Hepatocyte (in vitro differentiated cells): ENCODE results near the gene ZNF91. TPM values are rescaled to one million over a fixed set of nuclear protein-coding genes. Genes with fewer than 3 reads are reported as not detected.
A peak's percentile ranks its signal among the peaks of the same experiment; 100 is the strongest.

Experiments used
- DNase-seq: peaks from one replicate; pipeline ENCODE4 v3.0.0-alpha.2; 2016; ENCODE audit warnings: low spot score
- H2AFZ ChIP-seq: fragments of 200-600 bp; sonication (generic); 2 replicates; pipeline ENCODE4 v1.6.0; 2016; ENCODE audit warnings: antibody characterized with exemption, mild to moderate bottlenecking
- H3K27ac ChIP-seq: fragments of 200-600 bp; sonication (generic); 2 replicates; pipeline ENCODE4 v1.5.1; 2016; ENCODE audit warnings: mild to moderate bottlenecking
- H3K27me3 ChIP-seq: fragments of 200-600 bp; sonication (generic); 2 replicates; pipeline ENCODE4 v1.6.1; 2016
- H3K36me3 ChIP-seq: fragments of 200-600 bp; sonication (generic); replicated peaks from 2 replicates; pipeline ENCODE4 v1.5.1; 2016; ENCODE audit warnings: low read depth; ENCODE audit not compliant: insufficient read depth
- H3K4me1 ChIP-seq: fragments of 200-600 bp; sonication (generic); 2 replicates; pipeline ENCODE4 v1.5.1; 2016; ENCODE audit warnings: mild to moderate bottlenecking, moderate library complexity; ENCODE audit not compliant: insufficient read depth
- H3K4me2 ChIP-seq: fragments of 200-600 bp; sonication (generic); 2 replicates; pipeline ENCODE4 v1.6.0; 2016
- H3K4me3 ChIP-seq: fragments of 200-600 bp; sonication (generic); 2 replicates; pipeline ENCODE4 v1.5.1; 2016; ENCODE audit warnings: mild to moderate bottlenecking
- H3K79me2 ChIP-seq: fragments of 200-600 bp; sonication (generic); 2 replicates; pipeline ENCODE4 v1.6.0; 2017; ENCODE audit warnings: mild to moderate bottlenecking
- H3K9me2 ChIP-seq: fragments of 200-600 bp; sonication (generic); replicated peaks from 2 replicates; pipeline ENCODE4 v1.6.0; 2017; ENCODE audit warnings: mild to moderate bottlenecking; ENCODE audit not compliant: insufficient read depth
- H3K9me3 ChIP-seq: fragments of 200-600 bp; sonication (generic); 2 replicates; pipeline ENCODE4 v1.5.1; 2016; ENCODE audit warnings: low read depth, mild to moderate bottlenecking
- H4K20me1 ChIP-seq: fragments of 200-600 bp; sonication (generic); 2 replicates; pipeline ENCODE4 v1.6.0; 2016; ENCODE audit warnings: mild to moderate bottlenecking; ENCODE audit not compliant: insufficient read depth, poor library complexity, severe bottlenecking
- EZH2 ChIP-seq: fragments of 200-600 bp; sonication (generic); IDR thresholded peaks from 2 replicates; pipeline ENCODE4 v1.6.1; 2016; ENCODE audit warnings: antibody characterized with exemption, mild to moderate bottlenecking, borderline replicate concordance
- EZH2phosphoT487 ChIP-seq: fragments of 200-600 bp; sonication (generic); IDR thresholded peaks from one replicate; pipeline ENCODE4 v1.6.1; 2018; ENCODE audit warnings: antibody characterized with exemption, mild to moderate bottlenecking, low read depth, moderate library complexity; ENCODE audit not compliant: unreplicated experiment, severe bottlenecking
- WGBS: methylation state at CpG from one replicate; pipeline ENCODE4 v1.1.6; 2016; ENCODE audit warnings: low lambda C conversion rate; ENCODE audit errors: missing lambda C conversion rate; 5-methylcytosine and 5-hydroxymethylcytosine counted together
- polyA plus RNA-seq: library from polyadenylated mRNA; unstranded; fragments of >200 nt; fragmentation: Nextera tagmentation; extraction: Ambion mirVana; gene quantifications from 2 replicates; pipeline ENCODE4 v1.2.1, GENCODE V29; 2016
- total RNA-seq: library from RNA; depleted of rRNA; stranded (reverse); fragments of >200 nt; gene quantifications from 2 replicates; pipeline ENCODE4 v1.2.3, GENCODE V29; 2014
- TF ChIP-seq, protein P1 (sequence below): fragments of 200-600 bp; sonication (generic); IDR thresholded peaks from 2 replicates; pipeline ENCODE4 v1.5.1; 2016; ENCODE audit warnings: antibody characterized with exemption, mild to moderate bottlenecking; ENCODE audit not compliant: poor library complexity

Gene ZNF91
- total and polyA plus RNA-seq, 2 experiments from 2014 or later: 25.2 to 68.3 TPM

DNA sequence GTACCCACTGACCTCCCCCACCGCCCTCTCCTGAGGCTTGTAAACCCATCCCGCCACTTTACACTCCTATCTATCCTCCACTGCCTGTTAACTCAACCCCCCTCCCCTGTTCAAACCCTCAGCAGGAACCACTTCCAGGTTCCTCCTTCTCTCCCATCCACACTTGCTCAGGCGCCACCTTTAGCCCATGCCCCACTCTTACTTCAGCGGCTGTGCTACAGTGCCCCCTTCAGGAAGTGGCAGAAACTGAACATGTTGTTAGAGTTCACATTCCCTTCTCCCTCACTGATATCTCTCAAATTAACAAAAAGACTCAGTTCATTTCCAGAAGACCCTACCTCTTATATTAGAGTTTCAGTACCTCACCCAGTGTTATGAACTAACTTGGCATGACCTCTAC, 49.4 kb downstream of the ZNF91 start:
- Histone ChIP-seq H3K4me3 (no peak overlapping the region), H3K4me1 (no peaks in the 10 kb centered on the region), H3K36me3 (peaks cover 8% of the 10 kb centered on the region), H3K27me3 (no peaks in the 10 kb centered on the region), H3K27ac (no peak overlapping the region), H3K79me2 (peaks cover 98% of the 10 kb centered on the region), H2AFZ (no peak overlapping the region), H3K4me2 (no peak overlapping the region), H3K9me3 (peaks cover 58% of the 10 kb centered on the region), H4K20me1 (no peaks in the 10 kb centered on the region), H3K9me2 (no peaks in the 10 kb centered on the region)
- TF ChIP-seq EZH2phosphoT487 (no peak), EZH2 (no peak)
- TF ChIP-seq, protein P1, sequence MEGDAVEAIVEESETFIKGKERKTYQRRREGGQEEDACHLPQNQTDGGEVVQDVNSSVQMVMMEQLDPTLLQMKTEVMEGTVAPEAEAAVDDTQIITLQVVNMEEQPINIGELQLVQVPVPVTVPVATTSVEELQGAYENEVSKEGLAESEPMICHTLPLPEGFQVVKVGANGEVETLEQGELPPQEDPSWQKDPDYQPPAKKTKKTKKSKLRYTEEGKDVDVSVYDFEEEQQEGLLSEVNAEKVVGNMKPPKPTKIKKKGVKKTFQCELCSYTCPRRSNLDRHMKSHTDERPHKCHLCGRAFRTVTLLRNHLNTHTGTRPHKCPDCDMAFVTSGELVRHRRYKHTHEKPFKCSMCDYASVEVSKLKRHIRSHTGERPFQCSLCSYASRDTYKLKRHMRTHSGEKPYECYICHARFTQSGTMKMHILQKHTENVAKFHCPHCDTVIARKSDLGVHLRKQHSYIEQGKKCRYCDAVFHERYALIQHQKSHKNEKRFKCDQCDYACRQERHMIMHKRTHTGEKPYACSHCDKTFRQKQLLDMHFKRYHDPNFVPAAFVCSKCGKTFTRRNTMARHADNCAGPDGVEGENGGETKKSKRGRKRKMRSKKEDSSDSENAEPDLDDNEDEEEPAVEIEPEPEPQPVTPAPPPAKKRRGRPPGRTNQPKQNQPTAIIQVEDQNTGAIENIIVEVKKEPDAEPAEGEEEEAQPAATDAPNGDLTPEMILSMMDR: no peak
- no peak for DNase-seq
- 95% methylated on average over 4 of the region's 4 CpGs for WGBS

DNA sequence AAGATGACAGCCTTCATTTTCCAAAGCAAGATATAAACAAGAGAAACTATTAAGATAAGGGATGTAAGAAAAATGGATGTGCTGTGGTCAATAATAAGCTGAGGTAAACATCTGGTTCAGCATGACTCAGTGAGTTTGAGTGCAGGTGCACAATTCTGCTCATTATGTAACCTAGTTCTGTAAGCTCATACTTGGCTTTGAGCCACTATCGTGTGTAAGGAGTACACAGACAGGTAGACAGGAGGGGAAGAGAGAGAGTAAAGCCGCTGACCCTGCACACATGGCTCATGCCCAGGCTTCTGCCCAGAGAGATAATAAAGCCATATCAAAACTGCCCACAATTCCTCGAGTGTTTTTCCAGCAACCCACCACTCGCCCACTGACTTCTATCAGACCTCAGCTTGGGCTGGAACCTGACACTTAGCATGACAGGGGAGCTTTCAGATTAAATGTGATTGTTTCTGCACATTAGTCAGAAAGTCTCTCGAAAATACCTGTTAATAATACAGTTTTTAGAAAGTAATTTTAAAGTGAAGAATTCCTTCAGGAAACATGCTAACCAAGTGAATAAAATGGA, 51.7 kb downstream of the ZNF91 start:
- DNase-seq: peak; percentile 11
- Histone ChIP-seq H3K9me3 (peaks cover 36% of the 10 kb centered on the region), H2AFZ (no peak overlapping the region), H3K36me3 (peaks cover 2% of the 10 kb centered on the region), H3K4me2 (no peak overlapping the region), H3K4me3 (no peak overlapping the region), H4K20me1 (no peaks in the 10 kb centered on the region), H3K27ac (no peak overlapping the region), H3K79me2 (peaks cover 98% of the 10 kb centered on the region), H3K9me2 (no peaks in the 10 kb centered on the region), H3K4me1 (no peaks in the 10 kb centered on the region), H3K27me3 (no peaks in the 10 kb centered on the region)
- no peak for TF ChIP-seq EZH2
- TF ChIP-seq, protein P1: no peak
- no peak for TF ChIP-seq EZH2phosphoT487
- 95% methylated on average over 5 of the region's 5 CpGs for WGBS

DNA sequence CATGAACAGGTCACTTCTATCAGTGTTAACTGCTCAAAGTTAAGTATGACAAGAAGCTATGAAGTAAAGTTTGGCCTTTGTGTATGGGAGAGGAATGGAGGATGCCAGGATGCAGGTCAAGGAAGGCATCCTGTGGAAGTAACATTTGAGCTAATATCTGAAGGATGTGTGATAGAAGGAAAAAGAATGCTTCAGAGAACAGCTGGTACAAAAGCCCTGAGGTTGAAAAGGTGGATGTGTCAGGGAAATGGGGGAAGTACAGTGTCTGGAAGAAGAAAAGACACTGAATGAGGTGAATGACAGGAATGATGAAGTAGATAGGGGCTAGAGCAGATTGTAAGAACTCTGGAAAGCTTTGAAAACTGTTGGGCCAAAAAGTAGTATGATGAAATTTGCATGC, 67.1 kb downstream of the ZNF91 start:
- Histone ChIP-seq H4K20me1 (no peaks in the 10 kb centered on the region), H3K27ac (no peak overlapping the region), H3K9me2 (no peaks in the 10 kb centered on the region), H3K4me3 (no peak overlapping the region), H3K9me3 (peaks cover 27% of the 10 kb centered on the region), H2AFZ (no peak overlapping the region), H3K27me3 (no peaks in the 10 kb centered on the region), H3K36me3 (peaks cover 5% of the 10 kb centered on the region), H3K79me2 (no peaks in the 10 kb centered on the region), H3K4me1 (no peaks in the 10 kb centered on the region), H3K4me2 (no peak overlapping the region)
- no peak for DNase-seq
- TF ChIP-seq EZH2phosphoT487 (no peak), EZH2 (no peak)
- TF ChIP-seq, protein P1: no peak
